Activated T-cell treated with anti-CD3 and anti-CD28 coated beads, Interleukin-2, amount 50 U/mL, for 4 hours (primary cell): ENCODE data around the gene SP140. TPM values are rescaled to one million over a fixed set of nuclear protein-coding genes. Genes with fewer than 3 reads are reported as not detected.
"Not testable (repeated sequence)": the region's sequence is repeated elsewhere in the genome, so short reads cannot be mapped to it uniquely, and the experiment has no call there.

ENCODE experiments used
- ATAC-seq, 2 donors: fragments of 200-7000 bp; cut with Tn5 transposase; one replicate each; pipeline ENCODE4 v1.10.0; 2021
- DNase-seq: peaks from one replicate; pipeline ENCODE4 v3.0.0-alpha.2; 2020
- H3K27me3 Mint-ChIP-seq: one replicate; pipeline ENCODE4 v1.8.0; 2021; ENCODE audit warnings: low read depth, mixed read lengths
- H3K36me3 Mint-ChIP-seq: one replicate; pipeline ENCODE4 v1.8.0; 2022; ENCODE audit warnings: mixed read lengths; ENCODE audit not compliant: insufficient read depth
- H3K4me1 Mint-ChIP-seq: one replicate; pipeline ENCODE4 v1.8.0; 2021; ENCODE audit warnings: low read depth, mixed read lengths
- H3K4me3 Mint-ChIP-seq: one replicate; pipeline ENCODE4 v1.8.0; 2021; ENCODE audit warnings: mild to moderate bottlenecking, moderate library complexity, mixed read lengths
- H3K9me3 Mint-ChIP-seq: one replicate; pipeline ENCODE4 v1.8.0; 2021; ENCODE audit warnings: mixed read lengths
- total RNA-seq, 3 donors: library from RNA; stranded (reverse); gene quantifications; one replicate each; pipeline ENCODE4 v1.2.1, GENCODE V29; 2021

SP140 gene
- total RNA-seq, 3 donors from 2014 or later: 38.4 to 50.6 (median 43.9) TPM

DNA sequence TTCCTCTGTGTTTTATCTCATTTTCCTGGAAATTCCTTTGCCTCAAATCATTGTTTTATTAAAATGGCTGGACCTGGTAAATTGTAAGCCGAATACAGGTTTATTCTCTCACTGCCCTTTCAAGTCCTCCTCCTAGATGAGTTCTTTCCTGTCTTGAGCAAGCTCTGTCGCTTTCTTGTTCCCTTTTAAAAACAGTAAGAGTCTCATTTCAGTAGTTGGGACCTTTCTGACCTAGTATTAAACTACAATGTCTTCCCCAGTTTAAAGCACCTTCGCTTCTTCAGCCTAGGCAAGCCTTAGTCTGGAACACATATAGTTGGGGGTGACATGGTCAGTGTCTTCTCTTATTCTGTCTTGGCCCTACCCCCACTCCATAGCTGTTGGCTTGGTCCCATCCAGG, 60.5 kb downstream of the SP140 start:
- peaks cover 4% of the 10 kb centered on the region for H3K9me3 Mint-ChIP-seq
- DNase-seq (no peak), ATAC-seq (no peak)
- peaks cover 57% of the 10 kb centered on the region for H3K36me3 Mint-ChIP-seq
- peaks cover 15% of the 10 kb centered on the region for H3K4me1 Mint-ChIP-seq
- no peak overlapping the region for H3K4me3 Mint-ChIP-seq
- no peaks in the 10 kb centered on the region for H3K27me3 Mint-ChIP-seq

DNA sequence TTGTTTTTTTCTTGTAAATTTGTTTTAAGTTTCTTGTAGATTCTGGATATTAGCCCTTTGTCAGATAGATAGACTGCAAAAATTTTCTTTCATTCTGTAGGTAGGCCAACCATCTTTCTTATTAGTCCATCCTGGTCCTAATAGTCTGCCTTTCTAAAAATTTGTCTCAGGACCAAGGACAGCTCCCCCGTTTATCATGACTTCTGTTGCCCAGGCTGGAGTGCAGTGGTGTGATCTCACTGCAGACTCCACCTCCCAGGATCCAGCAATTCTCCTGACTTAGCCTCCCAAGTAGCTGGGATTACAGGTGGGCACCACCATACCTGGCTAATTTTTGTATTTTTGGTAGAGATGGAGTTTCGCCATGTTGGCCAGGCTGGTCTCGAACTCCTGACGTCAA, 63.8 kb downstream of the SP140 start:
- DNase-seq, H3K27me3 Mint-ChIP-seq, H3K4me3 Mint-ChIP-seq, ATAC-seq, H3K9me3 Mint-ChIP-seq: not testable (repeated sequence)
- Mint-ChIP-seq H3K4me1 (peaks cover 15% of the 10 kb centered on the region), H3K36me3 (peaks cover 74% of the 10 kb centered on the region)

DNA sequence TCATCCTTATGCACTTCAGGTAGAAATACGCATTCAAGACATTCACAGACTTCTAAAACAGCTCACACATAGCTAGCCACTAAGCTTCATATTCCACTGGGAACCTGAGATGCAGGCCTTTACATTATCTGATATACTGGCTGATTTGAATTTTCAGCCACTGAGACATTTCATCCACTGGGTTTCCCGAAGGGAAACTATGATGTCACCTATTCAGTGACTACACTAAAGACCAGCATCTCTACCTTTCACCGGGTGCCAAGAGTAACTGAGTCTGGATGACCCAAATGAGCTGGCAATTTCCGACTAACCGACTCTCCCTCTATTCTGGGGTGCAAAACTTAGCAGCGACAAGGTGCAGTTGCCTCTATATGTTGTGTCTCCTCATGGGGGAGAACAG, 69.7 kb downstream of the SP140 start:
- Mint-ChIP-seq H3K9me3 (peaks cover 4% of the 10 kb centered on the region), H3K4me3 (no peak overlapping the region), H3K36me3 (peaks cover 73% of the 10 kb centered on the region), H3K27me3 (no peaks in the 10 kb centered on the region), H3K4me1 (no peaks in the 10 kb centered on the region)
- DNase-seq (no peak), ATAC-seq (no peak)

DNA sequence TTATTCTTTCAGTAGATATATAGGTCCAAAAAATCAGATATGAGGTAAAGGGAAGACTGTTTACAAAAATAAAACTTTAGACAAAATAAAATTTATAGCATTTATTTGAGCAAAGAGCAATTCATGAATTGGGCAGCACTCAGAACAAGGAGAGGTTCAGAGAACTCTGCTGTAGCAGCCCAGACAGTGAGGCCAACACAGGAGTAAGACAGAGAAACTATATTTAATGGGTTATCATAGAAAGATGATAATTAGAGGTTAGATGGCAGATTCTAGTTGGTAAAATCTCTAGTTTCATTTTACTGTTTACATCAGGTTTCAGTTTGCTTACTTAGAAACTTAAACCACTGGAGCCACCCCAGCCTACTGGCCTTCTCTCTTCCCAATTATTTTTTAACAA, 71.4 kb downstream of the SP140 start:
- H3K27me3 Mint-ChIP-seq: no peaks in the 10 kb centered on the region
- no peaks in the 10 kb centered on the region for H3K4me1 Mint-ChIP-seq
- ATAC-seq (no peak), DNase-seq (no peak)
- H3K9me3 Mint-ChIP-seq: peaks cover 4% of the 10 kb centered on the region
- no peak overlapping the region for H3K4me3 Mint-ChIP-seq
- peaks cover 76% of the 10 kb centered on the region for H3K36me3 Mint-ChIP-seq

DNA sequence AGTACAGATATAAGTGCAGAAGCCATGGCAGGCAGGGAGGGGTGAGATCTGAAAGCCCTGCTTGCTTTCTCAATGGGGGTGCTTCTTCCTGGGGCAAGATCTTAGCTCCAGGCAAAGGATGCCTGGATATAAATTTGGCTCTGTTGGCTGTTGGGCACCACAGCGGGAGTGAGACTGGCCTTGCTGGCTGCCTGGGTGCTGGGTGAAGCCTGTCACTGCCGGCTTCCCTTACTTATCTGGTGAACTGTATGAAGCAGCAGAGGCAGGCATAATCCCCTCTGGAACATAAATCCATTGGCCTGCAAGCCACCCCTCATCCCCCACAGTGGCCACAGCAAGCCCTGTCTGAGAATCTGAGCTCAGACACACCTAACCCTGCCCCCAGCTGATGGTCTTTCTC, 74.1 kb downstream of the SP140 start:
- H3K4me3 Mint-ChIP-seq: no peak overlapping the region

DNA sequence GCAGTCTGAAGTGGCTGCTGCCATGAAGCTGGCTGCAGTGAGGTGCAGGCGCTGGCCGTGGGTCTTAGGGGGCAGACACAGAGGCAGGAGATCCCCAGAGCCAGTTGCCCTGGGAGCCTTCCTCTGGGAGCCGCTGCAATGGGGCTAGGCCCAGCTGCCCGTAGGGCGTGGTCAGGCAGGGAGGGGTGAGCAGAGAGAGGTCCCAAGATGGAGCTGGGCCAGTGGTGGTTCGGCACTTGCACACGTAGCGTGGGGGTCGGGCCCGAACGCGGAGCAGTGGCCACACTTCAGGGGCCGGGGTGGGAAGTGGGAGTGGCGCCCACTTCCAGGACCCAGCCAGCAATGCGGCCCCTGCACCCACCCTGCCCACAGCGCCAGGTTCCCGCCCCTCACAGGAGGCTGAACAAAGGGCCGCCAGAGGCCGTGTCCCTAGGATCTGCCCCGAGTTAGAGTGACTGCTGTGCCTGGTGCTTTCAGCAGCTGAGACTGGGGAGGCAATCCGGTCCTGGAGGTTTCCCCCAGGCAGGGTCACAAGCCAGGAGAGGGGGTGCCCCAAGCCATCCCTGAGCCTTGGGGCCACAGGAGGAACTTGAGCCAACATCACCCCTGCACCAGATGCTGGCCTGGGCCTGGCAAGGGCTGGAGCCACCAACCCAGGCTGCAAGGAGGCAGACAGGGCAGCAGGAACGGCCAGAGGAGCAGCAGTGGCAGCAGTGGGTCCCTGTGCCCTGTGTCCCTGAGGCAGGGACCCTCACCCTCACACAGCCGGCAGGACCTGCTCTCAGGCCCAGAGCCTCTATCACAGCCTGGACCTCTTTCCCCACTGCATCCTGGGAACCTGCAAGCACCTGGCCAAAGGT, 80.1 kb downstream of the SP140 start:
- H3K4me3 Mint-ChIP-seq: no peak overlapping the region
- H3K4me1 Mint-ChIP-seq: no peaks in the 10 kb centered on the region
- peaks cover 10% of the 10 kb centered on the region for H3K9me3 Mint-ChIP-seq
- DNase-seq: no peak
- no peak for ATAC-seq
- H3K27me3 Mint-ChIP-seq: no peaks in the 10 kb centered on the region
- H3K36me3 Mint-ChIP-seq: peaks cover 46% of the 10 kb centered on the region

More for the DNA sequence above, 74.1 kb downstream of the SP140 start:
- DNase-seq: no peak
- H3K36me3 Mint-ChIP-seq: peaks cover 75% of the 10 kb centered on the region
- H3K9me3 Mint-ChIP-seq: peaks cover 13% of the 10 kb centered on the region
- H3K27me3 Mint-ChIP-seq: no peaks in the 10 kb centered on the region
- no peaks in the 10 kb centered on the region for H3K4me1 Mint-ChIP-seq
- ATAC-seq: no peak

DNA sequence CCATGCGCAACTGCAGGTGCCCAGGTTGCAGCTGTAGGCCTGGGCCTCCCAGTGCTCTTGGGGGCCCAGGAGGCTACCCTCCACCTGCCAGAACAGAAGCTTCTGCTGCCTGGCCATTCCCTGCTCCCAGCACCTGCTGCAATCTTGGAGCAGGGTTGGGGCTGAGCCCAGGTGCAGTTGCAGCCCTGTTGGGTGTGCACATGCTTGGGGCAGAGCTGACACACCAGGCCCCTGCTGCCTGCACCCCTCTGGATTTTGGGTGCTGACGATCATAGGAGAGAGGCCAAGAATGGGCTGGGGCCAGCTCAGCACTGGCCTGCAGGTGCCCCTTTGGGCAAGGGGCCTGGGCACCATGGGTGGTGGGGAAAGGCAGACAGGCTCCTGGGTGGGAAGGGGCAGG, 80.9 kb downstream of the SP140 start:
- peaks cover 10% of the 10 kb centered on the region for H3K9me3 Mint-ChIP-seq
- H3K4me1 Mint-ChIP-seq: peaks cover under 1% of the 10 kb centered on the region
- no peak for ATAC-seq
- no peaks in the 10 kb centered on the region for H3K27me3 Mint-ChIP-seq
- DNase-seq: no peak
- peaks cover 39% of the 10 kb centered on the region for H3K36me3 Mint-ChIP-seq
- no peak overlapping the region for H3K4me3 Mint-ChIP-seq

DNA sequence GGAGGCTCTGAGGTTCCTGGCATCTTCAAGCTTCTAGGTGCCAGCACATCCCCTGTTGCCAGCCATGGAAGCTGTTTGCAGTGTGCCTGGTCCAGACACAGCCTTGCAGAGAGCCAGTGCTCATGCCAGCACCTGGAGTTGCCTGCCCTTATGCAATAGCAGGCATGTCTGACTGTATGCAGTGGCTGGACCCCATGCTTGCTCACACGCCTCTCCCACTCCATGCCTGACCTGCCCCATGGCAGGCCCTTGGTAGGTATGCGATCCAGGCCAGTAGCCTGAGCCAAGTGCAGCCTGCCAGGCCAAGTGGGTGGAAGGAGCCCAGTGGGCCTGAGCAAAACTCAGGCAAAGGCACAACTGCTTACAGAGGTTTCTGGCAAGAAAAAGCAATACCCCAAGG, 81.9 kb downstream of the SP140 start:
- peaks cover 8% of the 10 kb centered on the region for H3K9me3 Mint-ChIP-seq
- H3K4me3 Mint-ChIP-seq: no peak overlapping the region
- peaks cover 2% of the 10 kb centered on the region for H3K4me1 Mint-ChIP-seq
- DNase-seq (no peak), ATAC-seq (no peak)
- no peaks in the 10 kb centered on the region for H3K27me3 Mint-ChIP-seq
- H3K36me3 Mint-ChIP-seq: peaks cover 42% of the 10 kb centered on the region

DNA sequence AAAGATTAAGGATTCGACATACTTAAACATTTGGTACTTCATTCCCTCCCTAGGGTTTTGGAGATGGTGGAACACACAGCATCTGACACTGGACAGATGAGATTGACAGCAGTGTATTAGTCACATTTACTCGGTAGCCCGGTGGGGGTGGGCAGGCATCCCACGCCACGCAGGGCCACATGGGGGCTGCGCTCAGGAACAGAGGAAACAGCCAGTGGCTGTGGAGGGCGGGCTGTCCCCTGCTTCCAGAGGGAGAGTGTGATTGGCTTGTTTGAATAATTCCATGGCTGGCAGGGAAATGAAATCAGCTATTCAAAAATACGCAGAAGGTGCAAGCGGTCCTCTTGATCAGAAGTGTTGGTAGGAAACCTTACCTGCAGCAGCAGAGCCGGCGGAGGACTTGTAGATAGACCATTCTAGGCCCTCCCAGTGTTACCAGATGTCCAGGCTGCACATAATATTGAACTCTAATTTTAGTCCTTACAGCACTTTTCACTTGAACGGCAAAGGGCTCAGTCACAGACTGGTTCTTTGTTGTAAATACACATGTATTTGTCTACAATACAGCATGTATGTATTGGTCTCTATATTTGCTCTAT, 83.0 kb downstream of the SP140 start:
- no peak for DNase-seq
- peaks cover 45% of the 10 kb centered on the region for H3K36me3 Mint-ChIP-seq

DNA sequence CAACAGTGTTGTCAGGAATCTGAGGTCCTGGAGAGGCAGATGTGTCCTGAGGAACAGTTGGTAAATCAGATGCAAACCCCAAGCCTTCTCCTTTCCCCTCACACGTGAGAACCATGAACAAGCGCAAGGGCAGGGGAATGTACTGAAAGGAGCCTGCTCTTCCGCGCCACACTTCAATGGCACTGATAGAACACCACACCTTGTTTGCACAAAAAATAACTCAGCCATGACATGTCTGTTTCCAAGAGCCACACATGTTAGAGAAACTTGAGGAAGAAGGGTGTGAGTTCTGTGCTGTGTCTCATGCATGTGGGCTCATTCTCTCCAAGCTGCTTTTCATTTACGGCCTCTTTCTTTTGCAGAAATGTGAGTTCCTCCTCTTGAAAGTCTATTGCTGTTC, 85.3 kb downstream of the SP140 start:
- H3K9me3 Mint-ChIP-seq, H3K4me3 Mint-ChIP-seq, DNase-seq, ATAC-seq, H3K27me3 Mint-ChIP-seq, H3K4me1 Mint-ChIP-seq: not testable (repeated sequence)
- H3K36me3 Mint-ChIP-seq: peaks cover 42% of the 10 kb centered on the region

More for the DNA sequence above, 83.0 kb downstream of the SP140 start:
- Mint-ChIP-seq H3K4me1 (peaks cover 2% of the 10 kb centered on the region), H3K27me3 (no peaks in the 10 kb centered on the region), H3K4me3 (no peak overlapping the region), H3K9me3 (no peaks in the 10 kb centered on the region)
- ATAC-seq: no peak

DNA sequence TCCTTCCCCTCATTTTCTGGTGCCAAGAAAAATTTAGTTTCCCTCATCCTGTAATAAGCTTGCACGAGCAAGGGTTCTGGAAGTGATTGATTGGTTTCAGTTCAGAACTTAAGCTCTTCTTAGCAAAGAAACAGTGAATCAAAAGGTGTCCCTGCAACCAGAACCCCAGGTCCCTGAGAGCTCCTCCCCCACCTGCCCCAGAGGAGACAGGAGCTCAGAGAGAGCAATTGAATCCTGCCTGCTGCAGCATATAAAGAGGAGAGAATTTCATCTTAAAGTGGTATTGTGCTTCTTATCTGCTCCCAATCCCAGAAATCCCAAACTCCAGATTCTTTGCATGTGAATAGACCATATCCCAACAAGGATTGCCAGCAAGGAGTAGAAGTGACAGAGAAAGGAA, 86.1 kb downstream of the SP140 start:
- Mint-ChIP-seq H3K36me3 (peaks cover 46% of the 10 kb centered on the region), H3K4me1 (peaks cover 17% of the 10 kb centered on the region)
- DNase-seq, H3K27me3 Mint-ChIP-seq, H3K4me3 Mint-ChIP-seq, ATAC-seq, H3K9me3 Mint-ChIP-seq: not testable (repeated sequence)

DNA sequence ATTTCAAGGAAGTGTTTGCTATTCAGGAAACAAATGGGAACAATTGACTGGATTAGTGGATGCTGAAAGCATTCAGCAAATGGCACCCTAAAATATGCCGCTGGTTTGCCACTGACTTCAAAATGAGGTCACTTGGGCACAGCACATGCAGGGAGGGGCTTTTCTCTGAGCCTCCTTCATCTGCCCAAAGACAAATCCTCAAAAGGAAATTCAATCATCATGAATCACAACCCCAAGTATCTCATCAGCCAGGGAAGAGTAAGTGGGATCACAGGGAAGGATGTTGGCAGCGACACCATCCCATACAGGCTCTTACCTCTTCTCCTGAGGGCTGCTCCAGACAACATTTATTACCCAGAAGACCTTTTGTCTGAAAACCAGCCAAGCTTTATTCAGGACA, 87.1 kb downstream of the SP140 start:
- no peaks in the 10 kb centered on the region for H3K27me3 Mint-ChIP-seq
- peaks cover 46% of the 10 kb centered on the region for H3K36me3 Mint-ChIP-seq
- no peaks in the 10 kb centered on the region for H3K9me3 Mint-ChIP-seq
- ATAC-seq (no peak), DNase-seq (no peak)
- no peak overlapping the region for H3K4me3 Mint-ChIP-seq
- H3K4me1 Mint-ChIP-seq: peaks cover 25% of the 10 kb centered on the region

DNA sequence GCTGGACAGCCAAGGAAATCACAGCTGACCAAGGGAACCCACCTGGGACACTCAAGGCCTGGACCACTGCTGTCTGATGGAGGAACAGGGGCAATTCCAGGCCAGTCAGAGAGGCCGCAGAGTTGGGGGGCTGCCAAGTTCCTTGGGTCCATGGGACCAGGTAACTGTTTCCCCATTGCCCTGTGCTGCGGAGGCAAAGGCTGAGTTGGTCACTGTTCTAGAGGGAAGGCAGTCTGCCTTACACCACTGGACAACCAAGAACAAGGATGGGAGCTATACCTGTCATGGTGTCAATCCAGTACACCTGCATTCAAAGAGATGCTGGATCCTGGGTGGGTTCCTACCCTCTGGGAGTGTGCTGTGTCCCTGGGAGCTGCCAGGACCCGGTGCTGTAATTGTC, 91.8 kb downstream of the SP140 start:
- Mint-ChIP-seq H3K4me1 (peaks cover 70% of the 10 kb centered on the region), H3K27me3 (no peaks in the 10 kb centered on the region), H3K9me3 (no peaks in the 10 kb centered on the region), H3K4me3 (no peak overlapping the region), H3K36me3 (peaks cover 30% of the 10 kb centered on the region)
- ATAC-seq (no peak), DNase-seq (no peak)

DNA sequence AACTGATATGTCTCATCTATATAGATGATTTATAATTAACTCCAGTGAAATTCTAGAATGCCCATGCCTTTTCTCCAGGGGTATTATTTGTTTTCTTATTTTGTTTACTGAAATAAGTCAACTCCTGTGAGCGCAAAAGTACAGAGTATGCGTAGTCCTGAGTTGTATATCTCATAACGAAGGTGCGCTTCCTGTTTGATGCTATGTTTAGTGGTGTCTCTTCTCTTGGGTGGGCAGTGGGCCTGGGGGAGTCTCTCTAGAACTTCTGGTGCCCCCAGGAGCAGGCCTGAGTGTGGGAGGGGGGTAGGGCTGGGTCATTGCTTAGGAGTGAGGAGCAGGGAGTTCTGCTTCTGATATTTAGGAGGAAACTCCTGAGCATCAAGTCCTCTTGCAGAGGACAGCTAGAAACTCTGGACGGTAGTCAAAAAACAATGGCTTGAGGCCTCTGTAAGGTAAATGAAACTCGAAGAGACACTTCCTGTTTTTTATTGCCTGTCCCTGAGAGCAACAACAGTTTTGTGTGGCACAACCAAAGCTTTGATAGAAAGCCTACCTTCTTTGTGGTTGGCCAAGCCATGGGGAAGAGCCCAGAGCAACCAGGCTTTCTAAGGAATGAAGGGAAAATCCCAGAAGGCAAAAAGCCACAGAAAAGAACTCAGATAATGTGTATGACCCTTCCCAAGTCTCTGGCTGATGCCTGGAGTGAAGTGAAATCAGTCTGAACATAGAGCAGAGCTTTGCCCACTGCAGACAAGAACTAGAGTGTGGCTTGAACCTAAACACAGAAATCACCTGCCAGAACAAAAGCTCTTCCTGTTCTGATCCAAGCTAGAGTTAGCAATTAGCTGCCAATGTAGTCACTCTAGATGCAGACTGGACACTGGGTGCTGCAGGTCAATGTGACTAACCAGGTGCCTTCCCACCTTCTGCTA, 92.9 kb downstream of the SP140 start:
- H3K4me1 Mint-ChIP-seq: peaks cover 75% of the 10 kb centered on the region
- no peaks in the 10 kb centered on the region for H3K9me3 Mint-ChIP-seq
- H3K4me3 Mint-ChIP-seq: peak overlapping the region; percentile 37
- peaks cover 25% of the 10 kb centered on the region for H3K36me3 Mint-ChIP-seq
- DNase-seq (no peak), ATAC-seq (peak; percentile 7 to 10)
- no peaks in the 10 kb centered on the region for H3K27me3 Mint-ChIP-seq
